NCI-H345 treated with DMSO at 0.1 percent for 48 hours (cell line): ENCODE measurements around the gene ACOX2.

Experiments used
- DNase-seq: peaks from one replicate; lab custom pipeline; 2025; ENCODE audit not compliant: unreplicated experiment; lab: John Stamatoyannopoulos, UW

Gene ACOX2

GRCh38 chr3:58567251-58567515 lies 30.2 kb upstream of the ACOX2 start:
- no peak for DNase-seq

DNA sequence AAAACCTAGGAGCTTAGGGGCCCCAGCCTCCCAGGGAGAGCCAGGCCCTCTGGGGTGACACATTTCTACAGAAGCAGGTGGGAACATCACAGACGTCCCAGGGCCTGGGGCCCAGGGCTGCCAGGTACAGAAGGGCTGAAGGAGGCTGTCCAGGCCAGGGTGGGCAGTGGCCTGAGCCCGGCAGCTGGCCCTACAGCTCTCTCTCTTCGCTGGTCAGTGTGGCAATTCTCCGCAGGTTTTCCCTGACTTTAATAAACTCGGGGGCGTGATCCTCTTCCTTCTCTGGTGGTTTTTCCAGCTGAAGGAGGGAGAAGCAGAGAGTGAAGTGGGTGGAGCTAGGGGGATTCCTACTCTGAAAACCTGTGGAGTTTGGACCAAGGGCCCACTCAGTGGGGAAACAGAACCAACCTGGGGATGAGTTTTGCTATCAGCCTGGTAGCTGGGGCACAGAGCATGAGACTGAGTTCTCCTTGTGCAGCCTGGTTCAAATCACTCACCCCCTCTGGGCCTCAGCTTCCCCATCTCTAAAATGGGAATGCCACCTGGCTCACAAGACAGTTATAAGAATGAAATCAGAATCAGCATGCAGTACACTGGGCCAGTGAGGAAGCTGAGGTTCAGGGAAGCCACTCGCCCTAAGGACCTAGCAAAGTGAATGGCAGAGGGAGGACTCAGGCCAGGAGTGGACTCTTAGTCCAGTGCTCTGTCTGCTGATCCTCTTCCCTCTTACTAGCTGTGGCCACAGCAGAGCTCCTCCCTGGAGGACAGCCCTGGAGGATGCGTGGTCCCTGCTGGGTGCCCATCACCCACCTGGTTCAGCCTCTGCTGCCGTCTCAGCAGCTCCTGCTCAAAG lies 29.6 kb upstream of the ACOX2 start:
- no peak for DNase-seq

DNA sequence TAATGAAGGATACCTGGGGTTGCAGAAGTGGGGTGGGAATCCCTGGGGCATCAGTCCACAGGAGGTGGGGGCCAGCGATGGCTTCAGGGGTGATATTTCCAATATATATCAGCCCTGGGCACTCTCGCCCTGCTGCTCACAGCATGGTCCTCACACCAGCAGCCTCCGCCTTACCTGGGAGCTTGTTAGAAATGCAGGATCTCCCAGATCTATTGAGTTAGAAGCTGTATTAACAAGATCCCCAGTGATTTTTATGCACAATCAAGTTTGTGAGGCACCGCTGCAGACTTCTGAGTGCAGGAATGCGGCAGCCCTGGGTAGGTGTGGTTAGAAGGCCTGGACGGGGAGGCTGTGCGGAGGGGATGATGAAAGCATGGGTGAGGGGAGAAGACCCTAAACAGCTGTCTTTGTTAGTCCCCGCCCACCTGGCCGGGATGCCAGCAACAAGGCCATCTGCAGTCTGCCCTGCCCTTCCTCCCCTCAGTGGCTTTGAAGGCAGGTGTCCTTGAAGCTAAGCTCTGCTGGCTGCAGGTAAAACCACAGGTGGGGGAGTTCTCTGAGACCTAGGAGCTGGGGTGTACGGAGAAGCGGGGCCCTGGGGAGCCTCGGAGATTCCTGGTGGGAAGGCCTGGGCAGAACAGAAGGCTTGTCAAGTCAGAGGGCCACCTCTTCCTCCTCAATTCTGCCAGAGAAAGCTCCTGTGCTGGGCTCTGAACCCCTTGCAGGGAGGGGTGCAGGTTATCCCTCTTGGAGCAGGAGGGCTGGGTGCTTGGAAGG lies 28.8 kb upstream of the ACOX2 start:
- DNase-seq = no peak

DNA sequence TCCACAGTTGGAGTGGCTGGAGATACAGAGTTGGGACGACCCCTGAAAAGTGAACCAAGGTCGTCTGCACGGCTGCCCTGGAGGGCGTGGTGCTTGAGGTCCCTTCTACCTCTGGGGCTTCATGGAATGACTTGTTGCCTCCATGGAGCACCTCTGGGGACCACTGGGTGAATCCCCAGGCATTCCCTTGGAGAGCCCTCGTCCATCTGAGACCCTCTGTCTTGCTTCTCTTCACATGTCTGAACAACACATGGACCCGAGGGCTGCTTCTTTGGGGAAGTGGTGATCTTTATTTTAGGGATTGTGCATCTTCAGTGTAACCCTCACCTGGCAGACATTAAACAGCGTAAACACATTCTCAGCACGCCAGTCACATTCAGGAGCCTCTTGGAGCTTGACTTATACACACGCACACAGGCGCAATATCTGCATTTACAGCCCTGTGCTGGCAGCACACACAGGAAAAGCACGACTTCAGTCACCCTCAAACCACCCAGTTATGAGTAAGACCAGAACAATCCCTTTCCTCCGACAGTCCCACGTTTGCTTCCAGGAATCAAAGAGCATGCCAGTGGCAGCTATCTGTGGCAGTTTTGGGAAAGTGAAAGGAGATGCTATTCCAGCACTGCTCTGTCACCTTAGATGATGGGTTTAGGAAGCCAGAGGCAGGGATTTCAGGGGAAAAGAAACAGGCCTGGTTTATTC lies 27.6 kb upstream of the ACOX2 start:
- no peak for DNase-seq

- no peak for DNase-seq
Measured at GRCh38 chr3:58564054-58564453, 27.1 kb upstream of the ACOX2 start.

- no peak for DNase-seq
Measured at GRCh38 chr3:58563386-58564035, 26.5 kb upstream of the ACOX2 start.

DNA sequence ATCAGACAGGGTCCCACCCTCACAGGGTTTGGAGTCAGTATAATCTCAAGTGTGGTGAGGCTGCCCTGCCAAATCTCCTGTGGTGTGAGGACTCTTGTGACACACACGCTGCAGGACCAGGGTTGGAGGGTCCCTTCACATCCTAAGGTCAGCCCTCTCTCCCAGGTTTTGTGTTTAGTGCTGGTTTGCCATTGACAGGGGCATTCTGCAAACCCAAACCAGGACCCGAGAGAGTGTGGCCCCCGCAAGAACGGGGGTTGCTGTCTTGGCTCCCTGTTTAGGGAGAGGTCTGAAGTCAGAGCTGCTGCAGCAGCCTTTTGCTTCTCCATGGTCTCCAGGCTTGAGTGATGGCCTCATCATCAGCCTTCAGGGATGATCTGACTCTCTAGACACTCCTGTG lies 25.5 kb upstream of the ACOX2 start:
- DNase-seq = no peak

- no peak for DNase-seq
Measured at GRCh38 chr3:58560771-58561311, 23.9 kb upstream of the ACOX2 start.

DNA sequence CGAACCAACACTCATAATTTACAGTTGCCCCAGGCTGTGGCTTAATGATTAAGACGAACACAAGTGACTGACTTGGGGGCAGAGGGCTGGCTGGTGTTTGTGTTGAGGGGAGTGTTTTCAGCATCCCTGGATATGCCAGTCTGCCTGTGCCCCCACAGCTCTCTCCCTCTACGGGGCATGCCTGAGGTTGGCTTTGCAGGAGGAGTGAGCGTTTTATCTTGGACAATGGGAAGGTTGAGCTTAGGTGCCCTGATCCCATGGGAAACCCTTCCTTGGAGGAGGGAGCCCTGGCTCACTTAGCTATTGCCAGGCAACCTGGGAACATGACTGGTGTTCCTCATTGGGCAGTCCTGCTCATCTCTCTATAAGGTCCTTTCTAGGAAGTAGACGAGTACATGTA lies 22.6 kb upstream of the ACOX2 start:
- DNase-seq = no peak

- no peak for DNase-seq
Measured at GRCh38 chr3:58557491-58557890, 20.5 kb upstream of the ACOX2 start.

GRCh38 chr3:58556761-58557221 lies 19.8 kb upstream of the ACOX2 start:
- DNase-seq = no peak

DNA sequence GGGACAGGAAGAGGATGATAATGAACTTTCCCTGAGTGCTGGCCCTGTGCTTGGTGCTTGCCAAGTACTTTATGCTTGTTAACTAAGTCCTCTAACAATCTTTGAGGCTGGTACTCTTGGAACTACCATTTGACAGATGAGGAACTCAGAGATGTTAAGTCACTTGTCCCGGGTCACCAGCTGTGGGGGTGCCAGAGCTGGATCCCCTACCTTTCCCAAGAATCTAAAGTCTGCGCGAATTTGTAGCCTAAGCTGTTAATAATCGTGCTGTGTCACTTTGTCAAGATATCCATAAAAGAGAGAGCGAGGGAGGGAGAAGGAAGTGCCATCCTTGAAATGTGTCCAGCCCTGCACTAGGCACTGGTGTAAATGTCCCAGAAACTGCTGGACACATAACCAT lies 19.0 kb upstream of the ACOX2 start:
- DNase-seq = no peak

DNA sequence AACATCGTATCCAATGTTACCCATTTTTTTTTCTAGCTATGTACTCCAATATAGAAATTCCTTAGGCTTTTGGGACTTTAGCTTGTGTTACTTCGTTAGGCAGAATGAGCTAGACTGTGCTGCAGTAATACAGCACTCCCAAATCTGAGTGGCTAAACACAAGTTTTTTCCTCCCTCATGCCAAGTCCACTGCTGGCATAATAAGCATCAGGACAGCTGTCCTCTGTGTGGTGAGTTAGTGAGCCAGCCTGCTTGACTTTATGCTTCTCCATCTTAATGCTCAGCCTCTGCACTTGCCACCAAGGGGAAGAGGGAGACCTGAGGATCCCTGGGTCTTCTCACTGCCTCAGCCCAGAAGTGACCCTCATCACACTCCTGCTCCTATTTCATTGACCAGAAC lies 18.2 kb upstream of the ACOX2 start:
- no peak for DNase-seq

DNA sequence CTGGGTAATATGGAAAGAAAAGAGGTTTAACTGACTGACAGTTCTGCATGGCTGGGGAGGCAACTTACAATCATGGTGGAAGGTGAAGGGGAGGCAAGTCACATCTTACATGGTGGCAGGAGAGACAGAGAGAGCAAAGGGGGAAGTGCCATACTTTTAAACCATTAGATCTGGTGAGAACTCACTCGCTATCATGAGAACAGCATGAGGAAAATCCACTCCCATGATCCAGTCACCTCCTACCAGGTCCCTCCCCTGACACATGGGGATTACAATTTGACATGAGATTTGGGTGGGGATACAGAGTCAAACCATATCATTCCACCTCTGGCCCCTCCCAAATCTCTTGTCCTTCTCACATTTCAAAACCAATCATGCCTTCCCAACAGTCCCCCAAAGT lies 16.0 kb upstream of the ACOX2 start:
- DNase-seq = no peak

DNA sequence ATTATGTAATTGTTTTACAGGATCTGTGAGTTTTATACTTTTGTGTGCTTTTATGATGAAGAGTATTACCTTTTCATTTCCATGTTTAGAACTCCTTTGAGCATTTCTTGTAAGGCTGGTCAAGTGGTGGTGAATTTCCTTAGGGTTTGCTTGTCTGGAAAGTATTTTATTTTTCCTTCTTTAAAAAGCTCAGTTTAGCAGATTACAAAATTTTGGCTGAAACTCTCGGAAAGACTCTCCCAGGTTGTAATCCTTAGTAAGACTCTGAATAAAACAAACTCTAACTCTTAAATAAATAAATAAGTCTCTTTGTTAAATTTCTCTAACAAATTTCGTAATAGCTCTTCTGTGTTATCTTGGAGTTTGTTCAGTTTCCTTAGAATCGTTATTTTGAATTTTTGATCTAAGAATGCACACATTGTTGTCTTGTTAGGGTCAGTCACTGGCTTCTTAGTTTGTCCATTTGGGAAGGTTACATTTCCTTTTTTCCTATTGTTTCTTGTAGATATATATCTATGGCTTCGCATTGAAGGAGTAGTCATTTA lies 14.7 kb upstream of the ACOX2 start:
- DNase-seq = no peak

DNA sequence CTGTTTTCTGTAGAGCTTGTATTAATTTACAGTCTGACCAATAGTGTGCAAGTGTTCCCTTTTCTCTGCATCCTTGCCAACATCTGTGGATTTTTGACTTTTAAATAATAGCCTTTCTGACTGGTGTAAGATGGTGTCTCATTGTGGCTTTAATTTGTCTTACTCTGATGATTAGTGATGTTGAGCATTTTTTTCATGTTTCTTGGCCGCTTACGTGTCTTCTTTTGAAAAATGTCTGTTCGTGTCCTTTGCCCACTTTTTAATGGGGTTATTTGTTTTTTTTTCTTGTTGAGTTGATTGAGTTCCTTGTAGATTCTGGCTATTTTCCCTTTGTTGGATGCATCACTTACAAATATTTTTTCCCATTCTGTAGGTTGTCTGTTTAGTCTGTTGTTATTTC lies 7.6 kb upstream of the ACOX2 start:
- DNase-seq = no peak

GRCh38 chr3:58540176-58540858 lies 3.3 kb upstream of the ACOX2 start:
- no peak for DNase-seq

DNA sequence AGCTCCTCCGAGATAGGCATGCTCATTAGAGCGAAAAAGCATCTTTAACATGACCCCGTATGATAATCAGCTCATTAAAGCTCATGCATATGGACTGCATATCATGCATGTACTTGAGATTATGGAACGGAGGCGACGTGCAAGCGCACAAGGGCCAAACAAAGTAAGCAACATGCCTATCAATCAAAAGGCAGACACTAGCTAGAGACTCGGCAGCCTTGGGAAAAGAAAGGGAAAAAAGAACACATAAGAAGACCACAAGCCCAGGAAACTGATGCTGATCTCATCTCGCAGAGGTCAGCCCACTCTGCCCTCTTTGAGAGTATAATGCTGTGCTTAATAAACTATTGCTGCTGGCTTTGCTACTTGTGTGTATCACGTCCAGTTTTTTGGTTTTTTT lies 2.6 kb upstream of the ACOX2 start:
- no peak for DNase-seq

DNA sequence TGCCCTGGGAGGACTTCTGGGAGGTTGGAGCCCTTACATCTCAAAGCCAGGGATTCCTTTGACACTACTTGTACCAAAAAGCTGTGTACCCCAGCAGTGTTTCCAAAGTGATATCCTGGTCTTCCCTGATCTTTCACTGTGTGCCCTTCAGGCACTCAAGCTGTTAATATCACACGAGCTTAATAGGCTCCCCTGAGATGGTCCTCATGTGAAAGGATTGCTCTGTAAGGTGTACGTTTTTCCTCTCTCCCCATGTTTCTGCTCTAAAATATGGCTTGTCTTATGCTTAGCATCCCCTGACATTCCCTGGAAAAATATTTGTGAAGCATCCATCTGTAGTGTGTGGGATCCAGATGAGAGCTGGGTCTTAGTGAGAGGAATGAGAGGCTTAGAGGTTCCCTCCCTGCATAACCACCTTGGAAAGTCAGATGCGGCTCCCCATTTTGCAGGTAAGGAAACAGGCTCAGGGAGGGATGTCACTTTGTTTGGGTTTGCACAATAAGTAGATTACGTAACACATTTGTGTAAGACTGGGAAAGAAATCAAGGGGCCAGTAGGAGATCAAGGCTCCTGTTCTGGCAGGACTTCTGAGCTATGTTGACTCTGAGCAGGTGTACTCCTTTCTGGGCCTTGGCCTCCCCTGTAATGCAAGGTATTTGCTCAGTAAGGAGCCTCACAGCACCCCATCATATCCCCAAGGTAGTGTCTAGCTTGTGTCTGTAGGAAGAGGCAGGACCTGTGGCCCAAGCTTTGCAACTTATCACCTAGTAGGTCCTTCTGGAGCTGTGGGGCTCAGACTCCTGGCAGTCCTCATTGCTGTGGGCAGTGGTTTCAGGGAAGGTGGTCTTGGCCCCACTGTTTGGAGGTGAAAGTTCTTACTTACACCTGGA lies 667 bp upstream of the ACOX2 start:
- no peak for DNase-seq
